GM23338 (cell line): Measurements from ENCODE around the gene ZFYVE26. TPM values are rescaled to one million over a fixed set of nuclear protein-coding genes. Genes with fewer than 3 reads are reported as not detected.

Experiments used
- ATAC-seq: fragments of 200-7000 bp; cut with Tn5 transposase; 3 replicates; pipeline ENCODE4 v1.9.1; 2020
- DNase-seq: peaks from one replicate; pipeline ENCODE4 v3.0.0-alpha.2; 2015; ENCODE audit warnings: low spot score
- H2AFZ ChIP-seq: fragments of 200-600 bp; sonication (generic); 2 replicates; pipeline ENCODE4 v1.8.0; 2016; ENCODE audit warnings: antibody characterized with exemption, mild to moderate bottlenecking, moderate library complexity
- H3F3A ChIP-seq: fragments of 200-600 bp; sonication (generic); replicated peaks from 2 replicates; pipeline ENCODE4 v1.8.0; 2017; ENCODE audit warnings: antibody characterized with exemption, mixed run types, low read depth
- H3K27ac ChIP-seq: fragments of 200-600 bp; sonication (generic); 2 replicates; pipeline ENCODE4 v1.6.1; 2016; ENCODE audit warnings: low read depth
- H3K27me3 ChIP-seq: fragments of 200-600 bp; sonication (generic); 2 replicates; pipeline ENCODE4 v1.8.0; 2016; ENCODE audit warnings: mild to moderate bottlenecking, mixed run types, moderate library complexity; ENCODE audit not compliant: insufficient read depth
- H3K36me3 ChIP-seq: fragments of 200-600 bp; sonication (generic); 2 replicates; pipeline ENCODE4 v1.8.0; 2016; ENCODE audit warnings: mild to moderate bottlenecking; ENCODE audit not compliant: insufficient read depth
- H3K4me1 ChIP-seq: fragments of 200-600 bp; sonication (generic); 2 replicates; pipeline ENCODE4 v1.8.0; 2016; ENCODE audit warnings: mild to moderate bottlenecking, moderate library complexity; ENCODE audit not compliant: insufficient read depth
- H3K4me2 ChIP-seq: fragments of 200-600 bp; sonication (generic); 2 replicates; pipeline ENCODE4 v1.7.1; 2017; ENCODE audit warnings: mixed run types
- H3K4me3 ChIP-seq: fragments of 200-600 bp; sonication (generic); 2 replicates; pipeline ENCODE4 v1.6.1; 2016; ENCODE audit warnings: mixed run types
- H3K79me2 ChIP-seq: fragments of 200-600 bp; sonication (generic); replicated peaks from 2 replicates; pipeline ENCODE4 v1.8.0; 2017; ENCODE audit warnings: mild to moderate bottlenecking; ENCODE audit not compliant: insufficient read depth
- H3K9me2 ChIP-seq: fragments of 200-600 bp; sonication (generic); 2 replicates; pipeline ENCODE4 v1.8.0; 2017; ENCODE audit not compliant: insufficient read depth
- H4K20me1 ChIP-seq: fragments of 200-600 bp; sonication (generic); replicated peaks from 2 replicates; pipeline ENCODE4 v1.8.0; 2017; ENCODE audit warnings: mild to moderate bottlenecking; ENCODE audit not compliant: insufficient read depth
- H3K27ac Mint-ChIP-seq: 2 replicates; pipeline ENCODE4 v1.8.0; 2020; ENCODE audit warnings: inconsistent platforms, mild to moderate bottlenecking, moderate library complexity, mixed read lengths
- H3K27me3 Mint-ChIP-seq: 3 replicates; pipeline ENCODE4 v1.8.0; 2022; ENCODE audit warnings: low read depth, mild to moderate bottlenecking, moderate library complexity, mixed read lengths, inconsistent platforms; ENCODE audit not compliant: insufficient read depth, poor library complexity
- H3K36me3 Mint-ChIP-seq: 3 replicates; pipeline ENCODE4 v1.8.0; 2021; ENCODE audit warnings: low read depth, mild to moderate bottlenecking, inconsistent platforms, moderate library complexity, mixed read lengths
- H3K4me1 Mint-ChIP-seq: 3 replicates; pipeline ENCODE4 v1.8.0; 2020; ENCODE audit warnings: mild to moderate bottlenecking, inconsistent platforms, mixed read lengths
- H3K4me3 Mint-ChIP-seq: 3 replicates; pipeline ENCODE4 v1.8.0; 2021; ENCODE audit warnings: moderate library complexity, mild to moderate bottlenecking, inconsistent platforms, mixed read lengths
- H3K9me3 Mint-ChIP-seq: 3 replicates; pipeline ENCODE4 v1.8.0; 2020; ENCODE audit warnings: moderate library complexity, mild to moderate bottlenecking, inconsistent platforms, mixed read lengths
- EZH2phosphoT487 ChIP-seq: fragments of 200-600 bp; sonication (generic); IDR thresholded peaks from one replicate; pipeline ENCODE4 v1.8.1; 2018; ENCODE audit warnings: antibody characterized with exemption; ENCODE audit not compliant: unreplicated experiment
- POLR2AphosphoS5 ChIP-seq: IDR thresholded peaks from 2 replicates; pipeline ENCODE4 v1.6.1; 2016; ENCODE audit warnings: antibody characterized with exemption, low read depth
- STAT1 ChIP-seq: IDR thresholded peaks from one replicate; pipeline ENCODE4 v1.6.1; 2016; ENCODE audit warnings: antibody characterized with exemption; ENCODE audit not compliant: unreplicated experiment
- ZNF331 ChIP-seq: fragments of 250-450 bp; sonication (Bioruptor Pico); IDR thresholded peaks from 2 replicates; pipeline ENCODE4 v1.5.0; 2020; ENCODE audit warnings: low read depth, mild to moderate bottlenecking, moderate library complexity
- polyA plus RNA-seq: library from polyadenylated mRNA; unstranded; fragments of >200 nt; fragmentation: Nextera tagmentation; extraction: Ambion mirVana; gene quantifications from 2 replicates; pipeline ENCODE4 v1.2.1, GENCODE V29; 2016
- total RNA-seq: library from RNA; depleted of rRNA; stranded (reverse); fragments of >200 nt; shearing (Covaris generic); gene quantifications from 2 replicates; pipeline ENCODE4 v1.2.3, GENCODE V29; 2014
- TF ChIP-seq, protein P1 (sequence below): IDR thresholded peaks from 2 replicates; pipeline ENCODE4 v1.6.1; 2016; ENCODE audit warnings: antibody characterized with exemption
- TF ChIP-seq, protein P2 (sequence below), 2 experiments: fragments of 200-600 bp in 1 of 2; sonication (generic) in 1 of 2; conservative IDR thresholded peaks; 2 replicates each; pipeline versions ENCODE4 v1.5.1 to v1.6.1; 2016 to 2017; ENCODE audit warnings: antibody characterized with exemption in 2 of 2, low read depth in 2 of 2, mild to moderate bottlenecking in 2 of 2, moderate library complexity in 1 of 2
- TF ChIP-seq, protein P3 (sequence below): IDR thresholded peaks from one replicate; pipeline ENCODE4 v1.6.1; 2018; ENCODE audit warnings: antibody characterized with exemption; ENCODE audit not compliant: unreplicated experiment

The ZFYVE26 gene
- total and polyA plus RNA-seq, 2 experiments from 2014 or later: 5.6 to 36.0 TPM

DNA sequence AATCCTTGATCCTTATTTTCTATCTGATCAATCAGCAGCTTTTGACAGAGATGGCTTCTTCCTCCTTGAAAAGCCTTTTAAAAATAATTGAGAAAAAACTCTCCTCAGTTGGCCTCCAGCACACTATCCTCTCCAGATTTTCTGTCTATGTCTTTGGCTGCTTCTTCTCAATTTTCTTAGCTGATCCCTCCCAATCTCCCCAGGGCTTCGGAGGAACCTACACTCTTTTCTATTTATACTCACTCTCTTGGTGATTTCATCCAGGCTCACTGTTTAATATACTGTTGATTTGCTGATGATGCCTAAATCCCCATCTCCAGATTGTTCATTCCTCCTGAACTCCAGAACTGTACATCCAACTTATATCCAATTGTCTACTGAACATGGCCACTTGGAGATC lies 59.9 kb downstream of the ZFYVE26 start:
- no peak overlapping the region for H2AFZ ChIP-seq
- H3K36me3 Mint-ChIP-seq: peaks cover 44% of the 10 kb centered on the region
- no peak overlapping the region for H3K4me2 ChIP-seq
- DNase-seq: no peak
- no peaks in the 10 kb centered on the region for H3F3A ChIP-seq
- no peaks in the 10 kb centered on the region for H3K9me2 ChIP-seq
- H3K27ac Mint-ChIP-seq: no peak overlapping the region
- H3K27me3 Mint-ChIP-seq: peaks cover 3% of the 10 kb centered on the region
- no peaks in the 10 kb centered on the region for H3K9me3 Mint-ChIP-seq
- H3K27ac ChIP-seq: no peak overlapping the region
- H3K4me1 ChIP-seq: no peaks in the 10 kb centered on the region
- H3K4me3 ChIP-seq: no peak overlapping the region
- H3K36me3 ChIP-seq: peaks cover 11% of the 10 kb centered on the region; the same call in 1 of the 2 replicates
- H4K20me1 ChIP-seq: no peaks in the 10 kb centered on the region
- ATAC-seq: no peak
- H3K4me3 Mint-ChIP-seq: no peak overlapping the region
- no peaks in the 10 kb centered on the region for H3K79me2 ChIP-seq
- TF ChIP-seq ZNF331 (CRISPR knock-in tag): no peak
- no peaks in the 10 kb centered on the region for H3K27me3 ChIP-seq
- no peaks in the 10 kb centered on the region for H3K4me1 Mint-ChIP-seq

DNA sequence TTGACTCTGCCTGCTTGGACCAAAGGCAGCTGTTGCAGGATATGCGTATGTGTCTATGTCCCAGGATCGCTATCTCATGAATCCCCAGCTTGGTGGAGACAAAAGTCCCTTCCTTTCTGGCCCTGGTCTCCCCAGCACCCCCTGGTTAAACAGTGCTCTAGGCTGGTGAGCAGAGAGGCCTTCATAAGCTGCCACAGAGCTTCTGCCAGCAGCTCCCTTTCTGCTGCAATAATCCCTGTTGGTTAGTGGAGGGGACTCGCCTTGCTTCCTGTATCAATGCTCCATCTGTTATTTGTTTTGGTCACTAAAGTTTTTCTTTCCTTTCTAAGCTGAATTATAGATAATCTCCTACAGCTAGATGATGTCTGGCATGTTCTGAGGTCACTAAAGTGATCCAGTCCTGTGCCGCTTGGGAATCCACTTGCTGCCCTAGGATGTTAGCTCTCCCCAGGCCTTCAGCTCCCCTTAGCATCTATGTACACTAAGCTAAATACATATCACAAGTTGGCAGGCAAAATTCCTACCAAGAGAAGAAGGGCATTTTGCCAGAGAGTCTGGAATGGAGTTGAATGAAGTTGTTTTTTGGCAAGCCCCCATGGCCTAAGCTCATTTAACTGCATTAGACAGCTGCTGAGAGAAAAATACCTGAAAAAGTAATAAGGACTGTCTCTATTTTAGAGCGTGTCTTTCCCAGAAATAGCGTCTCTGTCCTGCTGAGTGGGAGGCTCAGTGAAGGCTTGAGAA lies 66.9 kb downstream of the ZFYVE26 start:
- Histone ChIP-seq H3F3A (no peaks in the 10 kb centered on the region), H2AFZ (no peak overlapping the region), H3K4me1 (no peaks in the 10 kb centered on the region), H3K36me3 (peaks cover 21% of the 10 kb centered on the region; the same call in 1 of the 2 replicates), H3K27me3 (no peaks in the 10 kb centered on the region), H3K79me2 (no peaks in the 10 kb centered on the region), H4K20me1 (no peaks in the 10 kb centered on the region), H3K9me2 (no peaks in the 10 kb centered on the region), H3K4me3 (no peak overlapping the region), H3K27ac (no peak overlapping the region), H3K4me2 (no peak overlapping the region)
- DNase-seq: no peak
- Mint-ChIP-seq H3K36me3 (peaks cover 60% of the 10 kb centered on the region), H3K4me3 (no peak overlapping the region), H3K4me1 (no peaks in the 10 kb centered on the region), H3K27me3 (no peaks in the 10 kb centered on the region), H3K9me3 (no peaks in the 10 kb centered on the region), H3K27ac (no peak overlapping the region)
- ATAC-seq: no peak
- TF ChIP-seq, protein P1, sequence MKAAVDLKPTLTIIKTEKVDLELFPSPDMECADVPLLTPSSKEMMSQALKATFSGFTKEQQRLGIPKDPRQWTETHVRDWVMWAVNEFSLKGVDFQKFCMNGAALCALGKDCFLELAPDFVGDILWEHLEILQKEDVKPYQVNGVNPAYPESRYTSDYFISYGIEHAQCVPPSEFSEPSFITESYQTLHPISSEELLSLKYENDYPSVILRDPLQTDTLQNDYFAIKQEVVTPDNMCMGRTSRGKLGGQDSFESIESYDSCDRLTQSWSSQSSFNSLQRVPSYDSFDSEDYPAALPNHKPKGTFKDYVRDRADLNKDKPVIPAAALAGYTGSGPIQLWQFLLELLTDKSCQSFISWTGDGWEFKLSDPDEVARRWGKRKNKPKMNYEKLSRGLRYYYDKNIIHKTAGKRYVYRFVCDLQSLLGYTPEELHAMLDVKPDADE: no peak
- TF ChIP-seq POLR2AphosphoS5 (no peak), STAT1 (no peak), EZH2phosphoT487 (no peak)
- TF ChIP-seq, protein P2, sequence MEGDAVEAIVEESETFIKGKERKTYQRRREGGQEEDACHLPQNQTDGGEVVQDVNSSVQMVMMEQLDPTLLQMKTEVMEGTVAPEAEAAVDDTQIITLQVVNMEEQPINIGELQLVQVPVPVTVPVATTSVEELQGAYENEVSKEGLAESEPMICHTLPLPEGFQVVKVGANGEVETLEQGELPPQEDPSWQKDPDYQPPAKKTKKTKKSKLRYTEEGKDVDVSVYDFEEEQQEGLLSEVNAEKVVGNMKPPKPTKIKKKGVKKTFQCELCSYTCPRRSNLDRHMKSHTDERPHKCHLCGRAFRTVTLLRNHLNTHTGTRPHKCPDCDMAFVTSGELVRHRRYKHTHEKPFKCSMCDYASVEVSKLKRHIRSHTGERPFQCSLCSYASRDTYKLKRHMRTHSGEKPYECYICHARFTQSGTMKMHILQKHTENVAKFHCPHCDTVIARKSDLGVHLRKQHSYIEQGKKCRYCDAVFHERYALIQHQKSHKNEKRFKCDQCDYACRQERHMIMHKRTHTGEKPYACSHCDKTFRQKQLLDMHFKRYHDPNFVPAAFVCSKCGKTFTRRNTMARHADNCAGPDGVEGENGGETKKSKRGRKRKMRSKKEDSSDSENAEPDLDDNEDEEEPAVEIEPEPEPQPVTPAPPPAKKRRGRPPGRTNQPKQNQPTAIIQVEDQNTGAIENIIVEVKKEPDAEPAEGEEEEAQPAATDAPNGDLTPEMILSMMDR (conservative IDR thresholded peaks at IDR 0.05; ENCODE audit: low read depth in 2 of 2): no peak
- TF ChIP-seq, protein P3, sequence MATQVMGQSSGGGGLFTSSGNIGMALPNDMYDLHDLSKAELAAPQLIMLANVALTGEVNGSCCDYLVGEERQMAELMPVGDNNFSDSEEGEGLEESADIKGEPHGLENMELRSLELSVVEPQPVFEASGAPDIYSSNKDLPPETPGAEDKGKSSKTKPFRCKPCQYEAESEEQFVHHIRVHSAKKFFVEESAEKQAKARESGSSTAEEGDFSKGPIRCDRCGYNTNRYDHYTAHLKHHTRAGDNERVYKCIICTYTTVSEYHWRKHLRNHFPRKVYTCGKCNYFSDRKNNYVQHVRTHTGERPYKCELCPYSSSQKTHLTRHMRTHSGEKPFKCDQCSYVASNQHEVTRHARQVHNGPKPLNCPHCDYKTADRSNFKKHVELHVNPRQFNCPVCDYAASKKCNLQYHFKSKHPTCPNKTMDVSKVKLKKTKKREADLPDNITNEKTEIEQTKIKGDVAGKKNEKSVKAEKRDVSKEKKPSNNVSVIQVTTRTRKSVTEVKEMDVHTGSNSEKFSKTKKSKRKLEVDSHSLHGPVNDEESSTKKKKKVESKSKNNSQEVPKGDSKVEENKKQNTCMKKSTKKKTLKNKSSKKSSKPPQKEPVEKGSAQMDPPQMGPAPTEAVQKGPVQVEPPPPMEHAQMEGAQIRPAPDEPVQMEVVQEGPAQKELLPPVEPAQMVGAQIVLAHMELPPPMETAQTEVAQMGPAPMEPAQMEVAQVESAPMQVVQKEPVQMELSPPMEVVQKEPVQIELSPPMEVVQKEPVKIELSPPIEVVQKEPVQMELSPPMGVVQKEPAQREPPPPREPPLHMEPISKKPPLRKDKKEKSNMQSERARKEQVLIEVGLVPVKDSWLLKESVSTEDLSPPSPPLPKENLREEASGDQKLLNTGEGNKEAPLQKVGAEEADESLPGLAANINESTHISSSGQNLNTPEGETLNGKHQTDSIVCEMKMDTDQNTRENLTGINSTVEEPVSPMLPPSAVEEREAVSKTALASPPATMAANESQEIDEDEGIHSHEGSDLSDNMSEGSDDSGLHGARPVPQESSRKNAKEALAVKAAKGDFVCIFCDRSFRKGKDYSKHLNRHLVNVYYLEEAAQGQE: no peak
